Esophagus muscularis mucosa (tissue), 4 donors: ENCODE results near the gene GRM5. TPM values are rescaled to one million over a fixed set of nuclear protein-coding genes. Genes with fewer than 3 reads are reported as not detected.
"Not testable (repeated sequence)": the region's sequence is repeated elsewhere in the genome, so short reads cannot be mapped to it uniquely, and the experiment has no call there.

Source experiments
- DNase-seq: peaks from one replicate; pipeline ENCODE4 v3.0.0-alpha.2; 2017; ENCODE audit errors: extremely low spot score
- H3K27ac ChIP-seq, 4 donors: fragments of 200-600 bp; sonication (generic); replicated peaks in 1 of 4; 1 replicate in 3 of 4; 2 replicates in 1 of 4; pipeline ENCODE4 v1.5.1; 2016 to 2019; ENCODE audit warnings: mild to moderate bottlenecking in 1 of 4
- H3K27me3 ChIP-seq, 4 donors: fragments of 200-600 bp; sonication (generic); one replicate each; pipeline versions ENCODE4 v1.5.1 to v1.6.0; 2016 to 2019
- H3K36me3 ChIP-seq, 4 donors: fragments of 200-600 bp; sonication (generic); one replicate each; pipeline ENCODE4 v1.5.1; 2016 to 2019
- H3K4me1 ChIP-seq, 4 donors: fragments of 200-600 bp; sonication (generic); one replicate each; pipeline ENCODE4 v1.5.1; 2016 to 2019
- H3K4me3 ChIP-seq, 4 donors: fragments of 200-600 bp; sonication (generic); 1 replicate in 2 of 4; 2 replicates in 2 of 4; pipeline ENCODE4 v1.5.1; 2016 to 2019; ENCODE audit warnings: mild to moderate bottlenecking in 4 of 4, moderate library complexity in 1 of 4
- H3K9me3 ChIP-seq, 4 donors: fragments of 200-600 bp; sonication (generic); 1 replicate in 3 of 4; 2 replicates in 1 of 4; pipeline ENCODE4 v1.5.1; 2016 to 2019
- CTCF ChIP-seq, 3 experiments: fragments of 200-600 bp in 2 of 3; fragments of 450-650 bp in 1 of 3; sonication (generic) in 2 of 3; IDR thresholded peaks; one replicate each; pipeline ENCODE4 v1.5.1; 2017 to 2019; ENCODE audit warnings: antibody characterized with exemption in 3 of 3, mild to moderate bottlenecking in 2 of 3, moderate library complexity in 1 of 3
- EP300 ChIP-seq: sonication (generic); formaldehyde crosslinking; IDR thresholded peaks from one replicate; pipeline ENCODE4 v1.6.1; 2017; ENCODE audit warnings: antibody characterized with exemption
- POLR2A ChIP-seq: fragments of 450-650 bp; IDR thresholded peaks from one replicate; pipeline ENCODE4 v1.6.1; 2017; ENCODE audit warnings: antibody characterized with exemption, moderate library complexity, mild to moderate bottlenecking, low read depth
- POLR2AphosphoS5 ChIP-seq, 2 donors: sonication (generic); formaldehyde crosslinking; IDR thresholded peaks; one replicate each; pipeline ENCODE4 v1.6.1; 2017; ENCODE audit warnings: antibody characterized with exemption in 2 of 2
- WGBS: methylation state at CpG from one replicate; pipeline ENCODE4 v1.1.5; 2018; 5-methylcytosine and 5-hydroxymethylcytosine counted together
- intact Hi-C: fragments of 100-400 bp; cut with DNase I; formaldehyde crosslinking; loops from one replicate; pipeline ENCODE4 v1.15.1; 2023
- total RNA-seq, 4 donors: library from RNA; depleted of rRNA; stranded (reverse); fragments of >200 nt; gene quantifications; one replicate each; pipeline versions ENCODE4 v1.1.0 to v1.2.1, GENCODE V29; 2016

The GRM5 gene
- total RNA-seq, 4 donors from 2014 or later: not detected

- H3K27ac ChIP-seq: no peak overlapping the region
- no peaks in the 10 kb centered on the region for H3K27me3 ChIP-seq
- no peaks in the 10 kb centered on the region for H3K36me3 ChIP-seq
- TF ChIP-seq CTCF (IDR thresholded peaks at IDR 0.05): no peak
- TF ChIP-seq POLR2AphosphoS5 (IDR thresholded peaks at IDR 0.05): no peak
- TF ChIP-seq EP300: no peak
- no peak for TF ChIP-seq POLR2A
- no peaks in the 10 kb centered on the region for H3K9me3 ChIP-seq
- H3K4me3 ChIP-seq: no peak overlapping the region
- intact Hi-C loops: no loop called here
- H3K4me1 ChIP-seq: no peaks in the 10 kb centered on the region
- no peak for DNase-seq
Measured at GRCh38 chr11:88972210-88972609, 93.6 kb downstream of the GRM5 start.

GRCh38 chr11:88961621-88962020 is 104.2 kb downstream of the GRM5 start:
- H3K36me3 ChIP-seq, H3K27me3 ChIP-seq, H3K4me3 ChIP-seq, intact Hi-C loops, H3K27ac ChIP-seq, H3K4me1 ChIP-seq, DNase-seq, H3K9me3 ChIP-seq: not testable (repeated sequence)
- 92% methylated on average over 2 of the region's 2 CpGs for WGBS

- DNase-seq, H3K36me3 ChIP-seq, H3K9me3 ChIP-seq, H3K4me1 ChIP-seq, intact Hi-C loops, H3K27ac ChIP-seq, H3K27me3 ChIP-seq, H3K4me3 ChIP-seq: not testable (repeated sequence)
- 44% methylated on average over 3 of the region's 3 CpGs for WGBS
Measured at GRCh38 chr11:88959857-88960256, 105.9 kb downstream of the GRM5 start.

- H3K4me3 ChIP-seq: no peak overlapping the region
- no peak overlapping the region for H3K27ac ChIP-seq
- TF ChIP-seq EP300: no peak
- TF ChIP-seq POLR2AphosphoS5 (IDR thresholded peaks at IDR 0.05): no peak
- TF ChIP-seq POLR2A: no peak
- TF ChIP-seq CTCF (IDR thresholded peaks at IDR 0.05): no peak
- no peaks in the 10 kb centered on the region for H3K27me3 ChIP-seq
- no peaks in the 10 kb centered on the region for H3K9me3 ChIP-seq
- no peaks in the 10 kb centered on the region for H3K4me1 ChIP-seq
- DNase-seq: no peak
- intact Hi-C loops: no loop called here
- H3K36me3 ChIP-seq: no peaks in the 10 kb centered on the region
Measured at GRCh38 chr11:88950975-88951374, 114.8 kb downstream of the GRM5 start.

- intact Hi-C loops, H3K9me3 ChIP-seq, H3K27ac ChIP-seq, H3K27me3 ChIP-seq, H3K4me1 ChIP-seq, DNase-seq, H3K36me3 ChIP-seq, H3K4me3 ChIP-seq: not testable (repeated sequence)
Measured at GRCh38 chr11:88948908-88949307, 116.9 kb downstream of the GRM5 start.

GRCh38 chr11:88947843-88948572 is 117.8 kb downstream of the GRM5 start:
- H3K27me3 ChIP-seq, H3K4me3 ChIP-seq, H3K27ac ChIP-seq, DNase-seq, H3K9me3 ChIP-seq, H3K36me3 ChIP-seq, H3K4me1 ChIP-seq, intact Hi-C loops: not testable (repeated sequence)
- WGBS: 87% methylated on average over 6 of the region's 6 CpGs

- intact Hi-C loops, H3K4me1 ChIP-seq, H3K4me3 ChIP-seq, H3K27me3 ChIP-seq, H3K36me3 ChIP-seq, DNase-seq, H3K9me3 ChIP-seq, H3K27ac ChIP-seq: not testable (repeated sequence)
- WGBS: 5% methylated on average over 1 of the region's 1 CpG
Measured at GRCh38 chr11:88929665-88930064, 136.1 kb downstream of the GRM5 start.

- H3K36me3 ChIP-seq, H3K27me3 ChIP-seq, H3K4me1 ChIP-seq, H3K4me3 ChIP-seq, H3K27ac ChIP-seq, DNase-seq, intact Hi-C loops, H3K9me3 ChIP-seq: not testable (repeated sequence)
- 67% methylated on average over 1 of the region's 1 CpG for WGBS
Measured at GRCh38 chr11:88917065-88917464, 148.7 kb downstream of the GRM5 start.
